Sciatic nerve (tissue), 2 donors: ENCODE data around the gene FAM3A. TPM values are rescaled to one million over a fixed set of nuclear protein-coding genes. Genes with fewer than 3 reads are reported as not detected.

ENCODE experiments used
- ATAC-seq: fragments of 200-7000 bp; cut with Tn5 transposase; one replicate; pipeline ENCODE4 v1.9.1; 2020; ENCODE audit warnings: mild to moderate bottlenecking, moderate library complexity
- DNase-seq: peaks from one replicate; pipeline ENCODE4 v3.0.0-alpha.2; 2020; ENCODE audit warnings: low spot score
- intact Hi-C: fragments of 100-400 bp; cut with DNase I; formaldehyde crosslinking; loops from one replicate; pipeline ENCODE4 v1.14.2; 2022
- total RNA-seq: library from RNA; stranded (reverse); fragmentation: NEBNext Ultra II Directional; extraction: Animal tissue kit (Norgen Biotek cat#: 25700); gene quantifications from one replicate; pipeline ENCODE4 v1.2.1, GENCODE V29; 2021
- donor health status: DM: no; HTN: no; CAD: no.
- donor health status: DM: no; HTN: no; CAD: no.

Gene FAM3A
- total RNA-seq, 1 donor from 2014 or later = 40.3 TPM

DNA sequence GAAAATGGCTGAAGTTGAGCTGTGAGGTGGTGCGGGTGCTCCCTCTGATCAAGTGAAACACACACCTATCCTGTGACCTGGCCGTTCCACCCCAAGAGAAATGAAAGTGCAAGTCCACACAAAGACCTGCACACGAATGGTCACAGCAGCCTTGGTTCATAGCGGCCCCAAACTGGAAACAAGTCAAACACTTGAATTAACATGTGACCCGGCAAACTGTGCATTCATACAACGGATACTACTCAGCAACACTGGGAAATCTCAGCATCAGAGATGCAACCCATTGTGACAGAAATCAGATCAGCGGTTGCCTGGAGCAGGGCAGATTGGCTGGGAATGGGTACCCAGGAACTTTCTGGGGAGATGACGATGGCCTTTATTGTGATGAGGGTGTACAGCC lies 23.0 kb upstream of the FAM3A start:
- DNase-seq (no peak), ATAC-seq (no peak)
- intact Hi-C loops = no loop called here

DNA sequence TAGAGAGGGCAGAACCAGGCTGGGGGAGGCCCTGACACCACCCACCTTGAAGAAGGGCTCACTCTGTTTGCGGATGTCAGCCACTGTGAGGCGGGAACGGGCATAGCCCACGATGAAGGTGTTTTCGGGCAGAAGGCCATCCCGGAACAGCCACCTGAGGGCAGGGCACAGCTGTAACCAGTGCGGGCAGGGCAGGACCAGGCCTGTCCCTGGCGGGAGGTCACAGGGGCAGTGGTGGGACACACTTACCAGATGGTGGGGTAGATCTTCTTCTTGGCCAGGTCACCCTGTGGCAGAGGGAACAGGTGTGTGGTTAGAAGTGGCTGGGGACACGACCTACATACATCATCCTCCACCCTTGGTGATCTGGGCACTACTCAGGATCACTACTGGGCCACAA lies 19.9 kb upstream of the FAM3A start:
- intact Hi-C loops = no loop called here
- DNase-seq (no peak), ATAC-seq (no peak)

DNA sequence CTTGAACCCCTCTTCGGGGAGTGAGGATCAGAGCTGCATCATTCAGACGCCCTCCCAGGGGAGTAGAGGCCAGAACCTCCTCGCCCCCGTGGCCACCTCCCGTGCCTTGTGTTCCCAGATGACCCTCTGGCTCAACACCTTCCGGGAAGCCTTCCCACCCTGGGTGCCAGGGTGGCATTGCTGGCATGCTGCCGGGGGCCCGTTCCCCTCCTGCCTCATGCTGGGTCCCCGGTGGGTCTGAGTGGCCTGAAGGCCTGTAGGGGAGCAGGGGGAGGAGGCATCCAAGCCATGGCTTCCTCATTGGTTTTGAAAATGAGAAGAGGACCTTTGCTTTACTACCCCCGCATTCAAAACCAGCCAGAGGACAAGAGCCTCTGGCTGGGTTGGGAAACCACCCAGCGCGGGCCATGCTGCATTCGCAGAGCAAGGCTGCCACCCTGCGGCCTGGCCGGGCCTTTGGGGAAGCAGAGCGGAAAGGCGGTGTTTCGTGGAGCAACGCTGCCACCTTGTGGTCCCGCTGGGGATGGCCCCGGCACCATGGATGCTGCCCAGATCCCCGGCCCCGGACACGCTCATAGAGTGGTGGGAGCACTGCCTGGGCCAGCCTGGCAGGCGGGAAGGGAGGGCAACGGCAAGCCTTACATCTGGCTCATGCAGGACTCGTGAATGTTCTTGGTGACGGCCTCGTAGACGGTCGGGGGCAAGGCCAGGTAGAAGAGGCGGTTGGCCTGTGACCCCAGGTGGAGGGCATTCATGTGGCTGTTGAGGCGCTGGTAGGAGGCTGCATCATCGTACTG lies 18.7 kb upstream of the FAM3A start:
- intact Hi-C loops = no loop called here
- DNase-seq = peak; percentile 95
- ATAC-seq = peak; percentile 91

DNA sequence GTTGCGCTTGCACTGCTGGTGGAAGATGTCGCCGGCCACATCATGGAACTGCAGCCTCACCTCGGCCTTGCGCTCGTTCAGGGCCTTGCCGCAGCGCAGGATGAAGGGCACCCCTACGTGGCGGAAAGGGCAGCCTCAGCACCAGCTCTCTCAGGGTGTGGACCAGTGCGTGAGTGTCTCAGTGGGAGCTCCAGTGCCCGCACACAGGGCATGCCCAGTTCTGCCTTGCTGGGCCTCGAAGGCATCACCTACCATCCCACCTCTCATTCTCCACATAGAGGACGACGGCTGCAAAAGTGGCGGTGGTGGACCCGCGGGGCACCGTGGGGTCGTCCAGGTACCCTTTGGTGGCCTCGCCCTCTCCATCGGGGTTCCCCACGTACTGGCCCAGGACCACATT lies 16.7 kb upstream of the FAM3A start:
- intact Hi-C loops = no loop called here
- DNase-seq (no peak), ATAC-seq (no peak)

DNA sequence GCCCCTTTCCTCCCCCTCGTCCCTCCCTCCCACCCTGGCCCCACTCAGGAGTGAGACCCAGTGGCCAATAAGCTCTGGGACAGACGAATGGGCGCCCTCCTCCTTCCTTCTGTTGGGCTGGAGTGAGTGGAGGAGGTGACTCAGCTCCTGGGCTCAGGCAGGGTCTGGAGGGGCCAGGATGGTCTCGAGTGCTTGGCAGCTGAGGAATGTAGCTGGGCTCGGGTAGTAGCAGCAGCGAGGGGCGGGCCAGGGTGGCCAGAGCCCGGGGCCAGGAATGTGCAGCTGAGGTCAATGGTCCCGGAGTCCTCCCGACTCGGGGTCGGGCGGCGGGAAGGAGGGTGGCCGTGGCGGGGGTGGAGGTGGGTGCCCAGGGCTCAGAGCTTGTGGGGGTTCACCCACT lies 15.6 kb upstream of the FAM3A start:
- DNase-seq (no peak), ATAC-seq (no peak)
- intact Hi-C loops = no loop called here

DNA sequence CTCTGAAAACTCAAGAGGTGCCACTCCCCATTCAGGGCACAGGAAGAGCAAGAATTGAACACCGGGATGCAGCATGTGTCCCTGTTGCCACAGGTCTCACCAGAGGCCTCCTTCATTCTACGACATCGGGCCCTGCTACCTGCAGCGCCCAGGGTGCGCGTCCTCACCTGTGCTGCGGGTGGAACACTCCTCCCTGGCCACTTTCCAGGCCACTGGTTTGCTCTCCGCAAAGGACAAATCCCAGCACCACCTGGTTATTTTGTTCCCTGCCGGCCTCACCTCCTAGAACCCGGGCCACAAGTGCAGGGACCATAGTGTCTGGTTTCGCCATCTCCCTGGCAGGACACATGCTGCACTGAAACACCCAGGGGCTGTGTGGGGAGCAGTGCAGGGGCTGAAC lies 14.3 kb upstream of the FAM3A start:
- DNase-seq (no peak), ATAC-seq (no peak)
- intact Hi-C loops = no loop called here

DNA sequence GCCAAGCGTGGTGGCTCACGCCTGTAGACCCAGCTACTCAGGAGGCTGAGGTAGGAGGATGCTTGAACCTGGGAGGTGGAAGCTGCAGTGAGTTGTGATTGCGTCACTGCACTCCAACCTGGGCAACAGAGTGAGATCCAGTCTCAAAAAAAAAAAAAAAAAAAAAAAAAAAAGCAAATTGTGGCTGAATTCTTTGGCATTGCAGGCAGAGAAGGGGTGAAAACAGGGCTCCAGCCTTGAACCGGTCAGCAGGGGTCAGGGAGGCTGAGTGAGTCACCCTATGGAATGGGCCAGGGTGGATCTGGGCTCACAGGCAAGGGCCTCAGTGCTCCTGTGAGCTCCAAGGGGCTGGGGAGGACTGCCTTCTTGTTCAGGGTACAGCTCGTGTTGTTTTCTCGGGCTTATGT lies 13.2 kb upstream of the FAM3A start:
- no peak for DNase-seq
- peak; percentile 25 for ATAC-seq
- intact Hi-C loops = no loop called here

DNA sequence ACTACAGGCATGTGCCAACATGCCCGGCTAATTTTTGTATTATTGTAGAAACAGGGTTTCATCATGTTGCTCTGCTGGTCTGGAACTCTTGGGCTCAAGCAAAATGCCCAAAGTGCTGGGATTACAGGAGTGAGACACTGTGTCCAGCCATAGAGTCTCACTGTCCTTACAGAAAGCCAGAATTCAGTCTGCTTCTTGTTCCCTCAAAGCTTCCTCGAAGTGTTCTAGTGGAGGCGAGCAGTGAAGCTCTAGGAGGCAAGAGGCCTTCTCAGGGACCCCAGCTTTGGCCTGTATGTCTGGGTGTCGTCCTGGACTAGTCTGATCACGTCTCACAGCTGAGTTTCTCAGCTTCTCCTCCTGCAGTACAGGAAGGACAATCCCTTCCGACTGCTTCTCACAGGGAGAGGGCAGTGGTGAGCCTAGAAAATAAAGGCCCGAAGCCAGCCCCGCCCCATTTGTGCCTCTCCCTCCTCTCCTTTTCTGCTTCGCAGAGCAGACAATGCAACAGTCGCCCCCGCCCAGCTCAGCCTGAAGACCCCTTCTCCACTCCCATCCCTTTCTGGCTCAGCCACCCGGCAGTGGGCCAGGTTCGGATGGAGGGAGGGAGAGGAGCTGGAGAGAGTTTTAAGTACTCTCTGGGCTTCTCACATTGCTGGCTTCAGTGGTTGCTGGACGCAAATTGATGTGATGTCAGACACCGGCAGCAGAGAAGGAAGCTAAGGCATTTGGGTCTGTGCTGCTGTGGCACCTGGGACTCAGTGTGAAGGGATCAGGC lies 11.1 kb upstream of the FAM3A start:
- DNase-seq = peak; percentile 85
- peak; percentile 90 for ATAC-seq
- intact Hi-C loops = no loop called here

DNA sequence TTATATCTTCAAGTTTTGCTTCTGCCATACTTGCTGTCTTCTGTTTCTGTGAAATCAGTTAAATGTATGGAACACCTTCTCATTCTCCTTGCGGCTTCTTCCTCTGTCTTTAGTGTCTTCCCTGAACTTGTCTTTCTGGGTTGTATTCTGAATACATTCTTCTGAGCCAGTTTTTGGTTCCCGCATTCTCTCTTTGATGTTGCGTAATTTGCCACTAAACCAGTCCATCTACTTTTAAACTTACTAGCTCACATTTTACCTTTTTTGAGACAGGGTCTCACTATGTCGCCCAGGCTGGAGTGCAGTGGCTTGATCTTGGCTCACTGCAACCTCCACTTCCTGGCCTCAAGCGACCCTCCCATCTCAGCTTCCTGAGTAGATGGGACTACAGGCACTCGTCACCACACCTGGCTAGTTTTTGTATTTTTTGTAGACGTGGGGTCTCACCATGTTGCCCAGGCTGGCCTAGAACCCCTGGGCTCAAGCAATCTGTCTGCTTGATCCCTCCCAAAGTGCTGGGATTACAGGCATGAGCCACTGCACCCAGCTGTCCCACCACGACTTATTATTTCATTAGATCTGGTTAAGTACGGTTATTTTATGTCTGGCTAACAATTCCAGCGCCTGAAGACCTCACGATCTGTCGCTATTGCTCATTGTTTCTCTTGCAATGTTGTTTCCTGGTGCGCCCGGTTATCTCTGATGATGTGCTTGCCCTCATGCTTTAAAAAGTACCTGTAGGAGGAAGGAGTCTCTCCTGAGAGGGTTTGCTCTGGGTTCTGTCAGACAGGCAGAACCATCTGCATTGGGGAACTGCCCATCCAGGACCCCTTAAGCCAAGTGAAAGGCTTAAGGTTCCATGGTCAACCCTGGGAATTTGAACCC lies 9.8 kb upstream of the FAM3A start:
- intact Hi-C loops = no loop called here

DNA sequence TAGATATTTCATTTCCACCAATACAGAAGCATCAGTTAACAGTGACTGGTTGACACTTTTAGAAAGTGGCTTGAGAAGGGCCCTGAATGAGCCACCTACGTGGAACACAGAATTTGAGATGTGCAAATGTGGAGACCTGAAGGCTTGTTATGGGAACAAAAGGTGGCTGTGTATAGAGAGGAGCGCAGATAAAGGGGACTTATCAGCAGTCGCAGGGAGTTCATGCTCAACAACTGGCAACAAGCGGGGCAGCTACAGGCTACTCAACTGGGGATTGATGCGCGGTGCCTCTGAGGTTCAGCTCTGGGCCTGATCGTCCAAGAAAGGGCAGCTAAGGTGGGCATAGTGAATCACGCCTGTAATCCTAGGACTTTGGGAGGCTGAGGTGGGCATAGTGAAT lies 3.4 kb upstream of the FAM3A start:
- ATAC-seq = no peak
- intact Hi-C loops = no loop called here
- DNase-seq = no peak

More for the DNA sequence above, 9.8 kb upstream of the FAM3A start:
- ATAC-seq (no peak), DNase-seq (no peak)

DNA sequence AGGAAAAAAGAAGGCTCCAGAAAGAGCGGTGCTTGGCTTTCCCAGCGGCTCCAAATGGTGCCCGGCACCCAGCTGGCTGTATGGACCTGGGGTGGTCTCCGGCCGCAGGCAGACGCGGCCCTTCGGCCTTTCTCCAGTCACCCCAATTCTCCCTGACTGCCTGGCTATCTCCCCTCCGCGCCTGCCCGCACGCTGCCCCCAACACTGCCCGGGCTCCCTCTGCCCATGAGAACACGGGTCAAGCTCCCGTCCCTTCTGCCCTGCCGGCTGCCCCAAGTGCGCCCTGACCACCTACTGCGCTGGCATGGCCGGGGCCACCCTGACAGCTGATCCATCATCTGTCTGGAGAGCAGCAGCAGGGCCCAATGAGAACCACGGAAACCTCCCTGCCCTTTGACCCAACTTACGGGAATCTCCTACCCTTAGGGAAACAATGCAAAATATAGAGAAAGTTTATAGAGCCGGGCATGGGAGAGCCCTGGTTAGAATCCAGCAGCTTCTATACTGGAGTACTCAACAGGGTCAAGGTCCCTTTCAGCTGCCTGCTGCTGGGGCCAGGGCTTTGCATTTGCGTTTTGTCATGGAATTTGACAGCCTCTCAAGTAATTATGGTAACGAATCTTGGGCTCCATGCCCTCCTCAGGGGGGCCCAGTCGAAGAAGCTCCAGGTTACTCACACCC lies 1.2 kb upstream of the FAM3A start:
- intact Hi-C loops = no loop called here
- ATAC-seq = peak; percentile 33
- no peak for DNase-seq

DNA sequence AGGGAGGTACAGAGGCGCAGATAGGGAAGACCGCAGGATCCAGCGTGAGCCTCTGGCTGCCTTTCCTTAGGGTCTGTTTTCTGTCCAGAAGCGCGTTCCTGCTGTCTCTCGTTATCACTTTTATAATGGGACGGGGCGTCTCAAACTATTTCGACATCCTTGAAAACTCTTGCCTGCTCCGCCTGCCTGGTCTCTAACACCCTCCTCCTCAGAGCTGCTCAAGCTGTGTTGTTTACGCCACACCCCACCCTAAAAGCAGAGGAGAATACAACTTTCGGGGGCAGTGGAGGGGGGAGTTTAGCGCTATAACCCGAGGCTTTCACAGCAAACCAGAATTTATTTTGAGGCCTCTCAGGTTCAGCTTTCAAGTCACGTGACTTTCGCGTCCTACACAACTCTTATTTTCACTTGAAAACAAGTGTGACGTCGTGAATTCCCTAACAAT lies 646 bp upstream of the FAM3A start:
- intact Hi-C loops = no loop called here
- DNase-seq (no peak), ATAC-seq (peak; percentile 70)

DNA sequence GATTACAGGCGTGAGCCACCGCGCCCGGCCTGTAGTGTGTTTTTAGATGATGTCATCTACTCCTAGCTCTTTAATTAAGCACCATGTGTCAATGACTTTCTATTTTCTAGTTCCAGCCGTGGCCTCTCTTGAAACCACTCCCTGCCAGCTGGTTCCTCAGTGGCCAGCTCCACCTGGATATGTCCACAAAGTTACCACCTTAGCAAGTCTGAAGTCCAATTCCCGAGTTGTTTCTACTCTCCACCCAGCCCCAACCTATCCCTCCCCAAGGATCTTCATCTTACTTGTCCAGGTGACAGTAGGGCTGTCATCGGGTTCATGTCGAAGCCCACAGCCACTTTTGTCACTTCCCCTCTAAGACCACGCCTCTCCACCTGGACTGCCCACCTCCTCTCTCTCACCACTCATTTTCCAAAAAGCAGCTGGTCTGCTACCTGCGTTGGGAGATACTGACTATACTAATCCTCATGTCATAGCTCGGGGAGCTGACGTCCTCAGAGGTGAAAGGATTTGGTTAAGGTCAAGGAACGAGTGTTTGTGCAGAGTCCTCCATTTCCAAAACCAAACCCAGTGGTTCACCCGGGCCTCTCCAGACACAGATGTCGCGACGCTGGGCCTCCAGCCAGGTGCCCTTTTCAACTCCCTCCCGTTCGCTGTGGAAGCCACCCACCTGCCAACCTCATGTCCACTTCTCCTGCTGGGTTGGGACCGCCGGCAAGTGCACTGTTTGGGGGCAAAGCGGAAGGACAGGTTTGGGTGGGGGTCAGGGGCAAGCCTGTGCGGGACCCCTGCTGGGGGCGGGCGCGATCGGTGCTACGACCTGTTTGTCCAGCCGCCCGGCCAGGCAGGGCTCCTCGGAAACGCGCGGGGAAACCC lies 704 bp downstream of the FAM3A start:
- intact Hi-C loops = no loop called here
- no peak for ATAC-seq
- DNase-seq = no peak

DNA sequence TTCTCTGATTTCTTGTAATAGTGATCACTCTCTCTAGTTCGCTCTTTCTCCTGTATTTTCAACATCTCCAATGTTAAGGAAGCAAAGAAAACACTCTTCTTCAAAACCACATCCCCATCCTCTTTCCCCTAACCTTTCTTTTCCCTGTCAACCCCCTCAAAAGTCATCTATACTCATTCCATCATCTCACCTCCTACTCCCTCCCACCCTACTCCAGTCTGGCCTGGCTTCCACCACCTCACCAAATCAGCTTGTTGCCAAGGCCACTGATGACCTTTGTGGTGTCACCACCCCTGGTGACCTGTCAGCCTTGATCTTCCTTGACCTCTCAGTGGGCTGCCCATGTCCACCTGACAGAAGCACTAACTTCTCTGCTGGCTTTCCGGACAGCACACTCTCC lies 2.3 kb downstream of the FAM3A start:
- DNase-seq = no peak
- intact Hi-C loops = no loop called here
- no peak for ATAC-seq

DNA sequence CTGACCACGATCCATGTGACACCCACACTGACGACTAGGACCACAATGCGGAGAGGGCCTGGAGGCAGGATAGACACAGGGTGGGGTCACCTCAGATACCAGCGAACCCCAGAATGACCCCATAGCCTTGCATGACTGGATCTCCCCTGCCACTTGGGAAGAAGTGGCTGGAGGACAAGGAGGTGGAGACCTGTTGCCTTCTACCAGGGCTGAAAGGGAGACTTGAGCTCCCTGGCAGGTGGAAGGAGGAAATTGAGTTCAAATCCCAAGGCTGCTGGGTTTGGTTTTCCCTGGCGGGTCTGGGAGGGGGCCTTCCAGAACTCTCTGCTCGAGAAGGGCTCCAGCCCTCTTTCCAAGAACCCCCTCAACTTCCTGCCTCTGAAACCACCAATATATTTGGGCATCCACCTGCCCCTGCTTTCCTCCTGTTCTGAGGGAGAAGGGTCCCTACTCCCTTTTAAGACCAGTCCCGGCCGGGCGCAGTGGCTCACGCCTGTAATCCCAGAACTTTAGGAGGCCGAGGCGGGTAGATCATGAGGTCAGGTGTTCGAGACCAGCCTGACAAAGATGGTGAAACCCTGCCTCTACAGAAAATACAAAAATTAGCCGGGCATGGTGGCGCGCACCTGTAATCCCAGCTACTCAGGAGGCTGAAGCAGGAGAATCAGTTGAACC lies 3.0 kb downstream of the FAM3A start:
- ATAC-seq (no peak), DNase-seq (no peak)
- intact Hi-C loops = no loop called here

DNA sequence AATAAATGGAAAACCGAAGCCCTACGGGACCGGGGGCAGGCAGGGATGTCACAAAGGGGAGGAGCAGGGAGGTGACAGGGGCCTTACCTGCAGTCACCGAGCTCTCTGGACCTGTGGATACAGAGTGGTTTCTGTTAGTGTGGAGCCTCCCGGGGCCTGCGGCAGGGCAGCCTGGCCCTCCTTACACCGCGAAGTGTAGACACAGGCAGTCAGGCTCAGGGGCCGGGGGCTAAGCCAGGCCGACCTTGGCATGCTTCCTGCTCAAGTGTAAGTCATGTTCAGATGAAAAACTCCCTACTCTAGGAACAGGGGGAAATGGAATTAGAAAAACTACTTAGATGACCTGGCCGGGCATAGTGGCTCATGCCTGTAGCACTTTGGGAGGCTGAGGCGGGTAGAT lies 4.3 kb downstream of the FAM3A start:
- no peak for DNase-seq
- intact Hi-C loops = no loop called here
- ATAC-seq = no peak

DNA sequence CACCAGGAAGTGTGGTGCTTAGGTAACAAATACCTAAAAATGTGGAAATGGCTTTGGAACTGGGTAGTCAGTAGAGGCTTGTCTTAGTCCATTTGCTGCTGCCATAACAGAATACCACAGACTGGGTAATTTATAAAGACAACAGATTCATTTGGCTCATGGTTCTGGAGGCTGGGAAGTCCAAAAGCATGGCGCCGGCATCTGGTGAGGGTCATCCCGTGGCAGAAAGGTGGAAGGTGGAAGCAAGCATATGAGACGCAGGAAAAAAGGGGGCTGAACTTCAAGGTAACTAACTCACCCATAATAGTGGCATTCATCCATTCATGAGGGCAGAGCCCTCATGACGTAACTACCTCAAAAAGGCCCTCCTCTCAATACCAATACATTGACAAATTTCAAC lies 6.6 kb downstream of the FAM3A start:
- ATAC-seq = no peak
- no peak for DNase-seq
- intact Hi-C loops = no loop called here

DNA sequence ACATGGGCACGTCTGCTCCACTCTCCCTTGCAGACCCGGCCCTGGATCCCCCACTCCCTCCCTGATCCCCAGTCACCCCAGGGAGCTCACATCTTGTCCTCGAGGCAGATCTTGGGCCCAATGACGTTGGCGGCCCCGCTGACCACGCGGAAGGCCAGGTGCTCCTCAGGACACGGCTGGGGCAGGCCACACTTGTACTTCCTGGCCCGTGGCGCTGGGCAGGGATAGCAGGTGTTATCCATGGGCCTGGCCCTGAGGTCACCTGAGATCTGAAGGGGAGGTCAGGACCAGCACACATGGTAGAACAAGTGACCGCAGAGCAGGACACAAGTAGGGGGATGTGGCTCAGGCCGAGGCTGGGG lies 7.7 kb downstream of the FAM3A start:
- no peak for ATAC-seq
- no peak for DNase-seq
- intact Hi-C loops = no loop called here
